ENCODE data around the gene PRKG1. TPM values are rescaled to one million over a fixed set of nuclear protein-coding genes. Genes with fewer than 3 reads are reported as not detected.

PRKG1 gene
- total RNA-seq, 6 experiments from 2014 or later: 1.1 to 2.0 (median 1.3) TPM

- H3K4me3 ChIP-seq: no peak overlapping the region
- no peak for ATAC-seq
- 79% methylated on average over 4 of the region's 4 CpGs for WGBS (ENCODE audit: insufficient coverage, low coverage, low lambda C conversion rate, missing lambda C conversion rate)
- DNase-seq: no peak
- no peak for TF ChIP-seq CTCF (IDR thresholded peaks at IDR 0.05)
- TF ChIP-seq POLR2A (IDR thresholded peaks at IDR 0.05): no peak
- H3K27me3 ChIP-seq: no peaks in the 10 kb centered on the region
- H3K9me3 ChIP-seq: no peaks in the 10 kb centered on the region
- H3K36me3 ChIP-seq: no peaks in the 10 kb centered on the region
- intact Hi-C loops (cut with DNase I): no loop called here
- no peaks in the 10 kb centered on the region for H3K4me1 ChIP-seq
- H3K27ac ChIP-seq: no peak overlapping the region
Measured at GRCh38 chr10:52083422-52083821, 1009.1 kb downstream of the PRKG1 start.

GRCh38 chr10:52092390-52092789 is 1018.1 kb downstream of the PRKG1 start:
- TF ChIP-seq CTCF (IDR thresholded peaks at IDR 0.05) (no peak), POLR2A (IDR thresholded peaks at IDR 0.05) (no peak)
- ATAC-seq (no peak), DNase-seq (no peak)
- no peaks in the 10 kb centered on the region for H3K36me3 ChIP-seq
- H3K9me3 ChIP-seq: no peaks in the 10 kb centered on the region
- no peaks in the 10 kb centered on the region for H3K27me3 ChIP-seq
- no peak overlapping the region for H3K4me3 ChIP-seq
- intact Hi-C loops (cut with DNase I): no loop called here
- H3K27ac ChIP-seq: no peak overlapping the region
- no peaks in the 10 kb centered on the region for H3K4me1 ChIP-seq

GRCh38 chr10:52098130-52098529 is 1023.8 kb downstream of the PRKG1 start:
- intact Hi-C loops (cut with DNase I): no loop called here
- no peaks in the 10 kb centered on the region for H3K36me3 ChIP-seq
- no peaks in the 10 kb centered on the region for H3K4me1 ChIP-seq
- H3K9me3 ChIP-seq: no peaks in the 10 kb centered on the region
- WGBS (ENCODE audit: insufficient coverage, low coverage, low lambda C conversion rate, missing lambda C conversion rate): 83% methylated on average over 1 of the region's 1 CpG
- no peak for ATAC-seq
- no peak for DNase-seq
- TF ChIP-seq POLR2A (IDR thresholded peaks at IDR 0.05): no peak
- TF ChIP-seq CTCF (IDR thresholded peaks at IDR 0.05): no peak
- H3K4me3 ChIP-seq: no peak overlapping the region
- H3K27me3 ChIP-seq: no peaks in the 10 kb centered on the region
- H3K27ac ChIP-seq: no peak overlapping the region

GRCh38 chr10:52099026-52099600 is 1024.8 kb downstream of the PRKG1 start:
- Histone ChIP-seq H3K4me1 (no peaks in the 10 kb centered on the region), H3K27ac (no peak overlapping the region), H3K4me3 (no peak overlapping the region), H3K27me3 (no peaks in the 10 kb centered on the region), H3K9me3 (no peaks in the 10 kb centered on the region), H3K36me3 (no peaks in the 10 kb centered on the region)
- TF ChIP-seq CTCF (IDR thresholded peaks at IDR 0.05) (no peak), POLR2A (IDR thresholded peaks at IDR 0.05) (no peak)
- intact Hi-C loops (cut with DNase I): no loop called here
- DNase-seq (no peak), ATAC-seq (no peak)
- 61% methylated on average over 5 of the region's 5 CpGs for WGBS (ENCODE audit: insufficient coverage, low coverage, low lambda C conversion rate, missing lambda C conversion rate)

GRCh38 chr10:52100011-52100547 is 1025.8 kb downstream of the PRKG1 start:
- WGBS (ENCODE audit: insufficient coverage, low coverage, low lambda C conversion rate, missing lambda C conversion rate): 33% methylated on average over 6 of the region's 6 CpGs

More at GRCh38 chr10:52100011-52100547, 1025.8 kb downstream of the PRKG1 start:
- H3K27me3 ChIP-seq: no peaks in the 10 kb centered on the region
- no peak for ATAC-seq
- TF ChIP-seq CTCF (IDR thresholded peaks at IDR 0.05): no peak
- no peak for TF ChIP-seq POLR2A (IDR thresholded peaks at IDR 0.05)
- no peaks in the 10 kb centered on the region for H3K36me3 ChIP-seq
- no peak for DNase-seq
- intact Hi-C loops (cut with DNase I): no loop called here
- no peaks in the 10 kb centered on the region for H3K4me1 ChIP-seq
- H3K9me3 ChIP-seq: no peaks in the 10 kb centered on the region
- H3K4me3 ChIP-seq: no peak overlapping the region
- no peak overlapping the region for H3K27ac ChIP-seq
